Measurements from ENCODE around the gene PLCD3. TPM values are rescaled to one million over a fixed set of nuclear protein-coding genes. Genes with fewer than 3 reads are reported as not detected.
A peak's percentile ranks its signal among the peaks of the same experiment; 100 is the strongest.

PLCD3 gene
- total and polyA plus RNA-seq, 8 donors: 12.5 to 49.1 (median 16.9) TPM

- H3K9me3 ChIP-seq: no peaks in the 10 kb centered on the region
- ATAC-seq (no peak), DNase-seq (no peak)
- intact Hi-C loops (cut with DNase I): no loop called here
- peaks cover 0 to under 1% of the 10 kb centered on the region in 2 donors for H3K4me1 ChIP-seq
- H3K27me3 ChIP-seq: no peaks in the 10 kb centered on the region
- H3K27ac ChIP-seq: no peak overlapping the region
- H3K36me3 ChIP-seq: peaks cover 0 to 99% of the 10 kb centered on the region in 2 donors
- H3K4me3 ChIP-seq: no peak overlapping the region
- no peak for TF ChIP-seq CTCF (IDR thresholded peaks at IDR 0.05)
Measured at GRCh38 chr17:45087978-45088377, 44.3 kb downstream of the PLCD3 start.

GRCh38 chr17:45087504-45087975 lies 44.8 kb downstream of the PLCD3 start:
- intact Hi-C loops (cut with DNase I): no loop called here

GRCh38 chr17:45086865-45087503 lies 45.3 kb downstream of the PLCD3 start:
- H3K4me3 ChIP-seq: no peak overlapping the region
- no peak for DNase-seq
- no peaks in the 10 kb centered on the region for H3K4me1 ChIP-seq
- H3K27me3 ChIP-seq: no peaks in the 10 kb centered on the region
- no peak for TF ChIP-seq CTCF (IDR thresholded peaks at IDR 0.05)
- H3K36me3 ChIP-seq: peaks cover 0 to 99% of the 10 kb centered on the region in 2 donors
- H3K27ac ChIP-seq: no peak overlapping the region
- no peak for ATAC-seq
- H3K9me3 ChIP-seq: no peaks in the 10 kb centered on the region
- intact Hi-C loops (cut with DNase I): no loop called here

More at GRCh38 chr17:45087504-45087975, 44.8 kb downstream of the PLCD3 start:
- no peaks in the 10 kb centered on the region for H3K9me3 ChIP-seq
- H3K36me3 ChIP-seq: peaks cover 0 to 99% of the 10 kb centered on the region in 2 donors
- peak; percentile 22 for ATAC-seq
- no peak overlapping the region for H3K27ac ChIP-seq
- DNase-seq: peak in 1 of 4 donors; percentile 16
- no peak for TF ChIP-seq CTCF (IDR thresholded peaks at IDR 0.05)
- no peak overlapping the region for H3K4me3 ChIP-seq
- H3K4me1 ChIP-seq: no peaks in the 10 kb centered on the region
- H3K27me3 ChIP-seq: no peaks in the 10 kb centered on the region

GRCh38 chr17:45086391-45086790 lies 45.9 kb downstream of the PLCD3 start:
- Histone ChIP-seq H3K27ac (no peak overlapping the region), H3K4me1 (no peaks in the 10 kb centered on the region), H3K9me3 (no peaks in the 10 kb centered on the region), H3K36me3 (peaks cover 0 to 99% of the 10 kb centered on the region in 2 donors), H3K27me3 (no peaks in the 10 kb centered on the region), H3K4me3 (no peak overlapping the region)
- ATAC-seq: no peak
- TF ChIP-seq CTCF (IDR thresholded peaks at IDR 0.05): no peak
- intact Hi-C loops (cut with DNase I): no loop called here
- no peak for DNase-seq

GRCh38 chr17:45081047-45081703 lies 51.1 kb downstream of the PLCD3 start:
- peaks cover 0 to 84% of the 10 kb centered on the region in 2 donors for H3K36me3 ChIP-seq
- H3K27me3 ChIP-seq: no peaks in the 10 kb centered on the region
- ATAC-seq: no peak
- H3K4me3 ChIP-seq: no peak overlapping the region
- no peaks in the 10 kb centered on the region for H3K9me3 ChIP-seq
- no peak for TF ChIP-seq CTCF (IDR thresholded peaks at IDR 0.05)
- H3K4me1 ChIP-seq: peaks cover 3 to 26% of the 10 kb centered on the region in 2 donors
- intact Hi-C loops (cut with DNase I): no loop called here
- DNase-seq: no peak
- no peak overlapping the region for H3K27ac ChIP-seq
